B cell (primary cell): ENCODE results near the gene DLGAP5.

Experiments
- CTCF ChIP-seq: fragments of 200-600 bp; IDR thresholded peaks from one replicate; pipeline ENCODE4 v1.8.0; 2022; ENCODE audit warnings: antibody characterized with exemption, mild to moderate bottlenecking
- EZH2 ChIP-seq: IDR thresholded peaks from 2 replicates; pipeline ENCODE4 v1.6.1; 2012; ENCODE audit warnings: borderline replicate concordance, low read depth, mild to moderate bottlenecking, moderate library complexity, low read length; ENCODE audit not compliant: insufficient read depth, poor library complexity, severe bottlenecking

- TF ChIP-seq EZH2 (no peak), CTCF (no peak)
Measured at GRCh38 chr14:55238019-55238680, 46.8 kb upstream of the DLGAP5 start.
